ENCODE measurements around the gene ATP6V0E1.
A peak's percentile ranks its signal among the peaks of the same experiment; 100 is the strongest.
"Not testable (repeated sequence)": the region's sequence is repeated elsewhere in the genome, so short reads cannot be mapped to it uniquely, and the experiment has no call there.

The ATP6V0E1 gene

DNA sequence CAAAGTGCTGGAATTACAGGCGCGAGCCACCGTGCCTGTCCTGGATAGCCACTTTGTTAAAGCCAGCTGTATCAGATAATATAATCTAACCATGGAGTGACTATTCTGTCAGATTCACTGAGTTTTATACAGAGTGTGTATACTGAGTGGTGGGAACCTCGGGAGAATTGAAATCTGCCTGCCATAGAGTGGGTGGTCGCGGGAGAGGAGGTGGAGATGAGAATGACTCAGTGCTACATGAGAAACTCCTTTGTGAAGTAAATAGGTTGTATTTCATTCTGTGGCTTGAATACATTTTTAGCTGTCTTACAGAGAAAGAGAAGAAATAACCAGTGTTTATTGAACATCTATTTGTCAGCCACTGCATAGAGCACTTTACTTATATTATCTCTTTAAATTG lies 26.4 kb downstream of the ATP6V0E1 start:
- DNase-seq = no peak

DNA sequence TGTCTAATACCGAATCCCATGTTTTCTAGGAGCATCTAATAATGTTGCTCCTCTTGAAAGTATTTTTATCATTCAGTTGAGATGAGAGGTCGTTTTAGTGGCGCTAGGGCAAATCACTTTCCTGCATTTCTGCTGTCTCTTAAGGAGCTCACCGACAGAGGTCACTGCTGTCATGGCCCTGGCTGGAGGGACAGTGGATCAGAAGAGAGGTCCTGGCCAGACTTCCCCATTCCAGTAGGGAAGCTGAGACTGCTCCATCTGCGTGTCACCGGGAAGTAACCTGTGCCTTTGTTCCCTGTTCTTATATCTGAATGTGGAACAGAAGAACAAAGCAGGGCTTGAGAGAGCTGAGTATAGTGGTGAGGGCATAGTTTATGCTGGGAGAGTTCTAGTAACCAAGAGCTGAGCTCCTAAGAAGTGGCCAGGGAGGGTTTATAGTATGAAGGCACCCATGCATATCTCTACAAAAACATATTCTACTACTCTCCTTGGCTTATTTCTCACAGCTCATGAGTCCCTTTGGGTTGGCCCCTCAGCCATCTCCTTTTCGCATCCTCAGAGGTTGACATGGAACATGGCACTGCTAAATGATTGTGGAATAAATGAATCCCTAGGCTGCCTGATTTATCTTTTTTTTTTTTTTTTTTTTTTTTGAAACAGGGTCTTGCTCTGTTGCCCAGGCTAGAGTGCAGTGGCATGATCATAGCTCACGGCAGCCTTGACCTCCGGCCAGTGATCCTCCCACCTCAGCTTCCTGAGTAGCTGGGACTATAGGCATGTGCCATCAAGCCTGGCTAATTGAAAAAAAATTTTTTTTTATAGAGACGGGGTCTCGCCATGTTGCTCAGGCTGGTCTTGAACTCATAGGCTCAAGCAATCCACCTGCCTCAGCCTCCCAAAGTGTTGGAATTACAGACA lies 27.2 kb downstream of the ATP6V0E1 start:
- no peak for DNase-seq

DNA sequence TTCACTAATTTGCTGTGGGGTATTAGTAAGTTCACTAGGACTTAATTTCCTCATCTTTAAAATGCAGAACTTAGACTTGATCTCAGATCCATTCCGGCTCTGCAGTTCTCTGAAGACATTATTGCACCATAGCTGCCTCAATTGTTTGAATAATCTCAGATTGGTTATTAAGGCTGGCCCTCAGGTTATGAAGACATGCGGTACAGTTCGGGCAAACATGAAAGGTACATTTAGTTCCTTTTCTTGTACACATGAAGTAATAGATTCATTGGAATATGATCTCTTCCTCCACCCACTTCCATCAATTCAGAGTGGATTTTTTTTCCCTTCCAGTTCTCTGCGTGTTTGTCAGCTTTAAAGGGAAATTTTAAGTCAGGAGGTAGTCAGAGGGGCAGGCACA lies 28.0 kb downstream of the ATP6V0E1 start:
- no peak for DNase-seq

DNA sequence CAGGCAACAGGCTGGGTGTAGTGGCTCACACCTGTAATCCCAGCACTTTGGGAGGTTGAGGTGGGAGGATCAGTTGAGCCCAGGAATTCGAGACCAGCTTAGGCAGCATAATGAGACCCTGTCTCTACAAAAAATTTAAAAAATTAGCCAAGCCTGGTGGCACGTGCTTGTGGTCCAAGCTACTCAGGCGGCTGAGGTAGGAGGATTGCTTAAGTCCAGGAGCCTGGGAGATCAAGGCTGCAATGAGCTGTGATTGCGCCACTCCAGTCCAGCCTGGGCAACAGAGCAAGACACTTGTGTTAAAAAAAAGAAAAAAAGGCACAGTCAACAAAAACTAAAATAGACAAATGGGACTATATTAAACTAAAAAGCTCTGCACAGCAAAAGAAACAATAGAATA lies 29.3 kb downstream of the ATP6V0E1 start:
- DNase-seq = no peak

DNA sequence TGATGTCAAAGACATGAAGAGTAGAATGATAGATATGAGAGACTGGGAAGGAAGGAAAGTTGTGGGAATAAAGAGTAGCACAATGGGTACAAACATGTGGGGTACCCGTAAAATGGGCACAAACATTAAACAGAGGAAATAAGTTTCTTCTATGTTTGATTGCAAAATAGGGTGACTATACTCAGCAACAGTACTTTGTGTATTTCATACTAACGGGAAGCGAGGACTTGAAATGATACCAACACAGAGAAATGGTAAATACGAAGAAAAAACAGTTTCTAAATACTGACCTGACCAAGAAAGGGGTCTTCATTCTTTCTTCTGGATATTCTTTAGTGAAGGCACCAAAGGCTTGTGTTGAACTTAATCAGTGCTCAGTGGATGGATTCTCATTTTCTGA lies 31.1 kb downstream of the ATP6V0E1 start:
- DNase-seq = no peak

DNA sequence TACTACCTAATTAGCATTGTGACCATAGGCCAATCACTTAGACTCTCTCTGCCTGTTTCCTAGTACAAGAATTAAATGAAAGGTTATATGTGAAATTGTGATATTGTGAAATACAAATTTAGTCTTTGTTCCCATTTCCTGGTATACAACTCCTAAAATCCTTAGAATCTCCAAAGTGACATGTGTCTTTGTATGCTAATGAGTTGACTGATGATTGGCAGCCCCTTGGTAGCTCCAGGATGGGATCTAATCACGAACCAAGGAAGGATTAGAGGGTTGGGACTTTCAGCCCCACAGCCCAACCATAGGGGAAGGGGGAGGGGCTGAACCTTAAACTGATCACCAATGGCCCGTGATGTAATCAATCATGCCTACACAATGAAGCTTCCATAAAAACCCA lies 31.6 kb downstream of the ATP6V0E1 start:
- DNase-seq = no peak

DNA sequence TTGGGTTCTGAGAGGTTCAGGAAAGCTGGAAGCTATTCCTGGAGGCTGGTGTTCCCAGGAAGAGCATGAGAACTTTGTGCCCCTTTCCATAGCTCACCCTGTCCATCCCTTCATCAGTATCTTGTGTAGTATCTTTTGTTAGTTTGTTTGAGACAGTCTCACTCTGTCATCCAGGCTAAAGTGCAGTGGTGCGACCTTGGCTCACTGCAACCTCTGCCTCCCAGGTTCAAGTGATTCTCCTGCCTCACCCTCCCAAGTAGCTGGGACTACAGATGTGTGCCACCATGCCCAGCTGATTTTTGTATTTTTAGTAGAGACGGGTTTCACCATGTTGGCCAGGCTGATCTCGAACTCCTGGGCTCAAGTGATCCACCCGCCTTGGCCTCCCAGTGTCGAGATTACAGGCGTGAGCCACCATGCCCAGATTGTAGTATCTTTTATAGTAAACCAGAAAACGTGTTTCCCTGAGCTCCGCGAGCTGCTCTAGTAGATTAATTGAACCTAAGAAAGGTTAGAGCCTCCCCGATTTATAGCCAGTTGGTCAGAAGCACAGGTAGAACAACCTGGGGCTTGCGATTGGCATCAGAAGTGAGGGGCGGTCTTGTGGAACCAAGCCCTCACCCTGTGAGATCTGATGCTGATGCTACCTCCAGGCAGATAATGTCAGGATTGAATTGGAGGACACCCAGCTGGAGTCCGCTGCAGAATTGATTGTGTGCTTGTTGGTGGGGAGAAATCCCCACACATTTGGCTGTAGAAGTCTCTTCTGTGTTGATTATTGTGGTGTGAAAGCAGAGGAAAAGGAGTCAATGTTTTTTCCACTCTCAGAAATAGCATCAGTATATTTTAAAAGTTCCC lies 32.3 kb downstream of the ATP6V0E1 start:
- no peak for DNase-seq

DNA sequence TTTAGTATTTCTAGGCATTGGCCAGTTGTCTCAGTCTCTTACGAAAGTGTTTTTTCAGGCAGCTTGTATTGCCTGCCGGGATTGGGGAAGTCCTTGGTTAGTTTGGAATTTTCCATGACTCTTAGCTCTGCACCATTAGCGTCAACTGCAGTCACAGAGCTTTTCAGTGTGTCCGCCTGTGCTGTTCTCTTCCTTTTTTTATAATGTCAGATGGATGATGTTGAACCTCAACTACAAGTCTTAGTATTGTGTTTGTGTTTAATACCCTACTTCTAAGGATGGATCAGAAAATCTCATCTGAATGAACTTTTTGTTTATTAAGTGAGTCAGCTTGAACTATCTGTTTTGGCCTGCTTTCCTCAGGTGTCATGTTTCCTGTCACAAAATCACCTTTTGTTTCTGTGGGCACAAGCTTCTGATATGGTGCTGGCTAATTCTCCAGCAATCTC lies 33.1 kb downstream of the ATP6V0E1 start:
- DNase-seq = peak; percentile 54

DNA sequence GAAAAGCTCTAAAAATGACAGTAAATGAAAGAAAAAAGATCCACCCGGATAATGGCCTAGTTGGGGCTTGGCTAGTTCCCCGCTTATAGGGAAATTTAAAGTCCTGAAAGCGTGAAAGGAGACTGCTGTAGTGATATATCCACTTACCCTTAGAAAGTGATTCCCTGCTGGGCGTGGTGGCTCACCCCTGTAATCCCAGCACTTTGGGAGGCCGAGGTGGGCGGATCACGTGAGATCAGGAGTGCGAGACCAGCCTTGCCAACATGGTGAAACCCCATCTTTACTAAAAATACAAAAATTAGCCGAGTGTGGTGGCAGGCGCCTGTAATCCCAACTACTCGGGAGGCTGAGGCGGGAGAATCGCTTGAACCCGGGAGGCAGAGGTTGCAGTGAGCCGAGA lies 33.5 kb downstream of the ATP6V0E1 start:
- DNase-seq = not testable (repeated sequence)

DNA sequence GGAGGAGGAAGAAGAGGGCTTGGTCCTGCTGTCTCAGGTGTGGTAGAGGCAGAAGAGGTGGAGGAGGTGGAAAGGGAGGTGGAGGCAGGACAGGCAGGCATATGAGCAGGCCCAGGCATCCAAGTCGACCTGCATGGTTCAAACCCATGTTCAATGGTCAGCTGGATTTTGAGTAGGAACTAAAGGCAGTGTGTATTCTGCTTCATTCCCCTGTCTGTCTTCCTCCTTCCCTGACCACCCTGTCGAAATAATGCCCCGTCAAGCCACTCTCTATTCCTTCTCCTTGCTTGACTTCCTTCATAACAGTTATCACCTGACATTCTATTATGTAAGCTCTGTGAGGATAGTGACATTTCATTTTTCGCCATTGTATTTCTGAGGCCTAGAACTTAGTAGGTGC lies 34.8 kb downstream of the ATP6V0E1 start:
- no peak for DNase-seq

DNA sequence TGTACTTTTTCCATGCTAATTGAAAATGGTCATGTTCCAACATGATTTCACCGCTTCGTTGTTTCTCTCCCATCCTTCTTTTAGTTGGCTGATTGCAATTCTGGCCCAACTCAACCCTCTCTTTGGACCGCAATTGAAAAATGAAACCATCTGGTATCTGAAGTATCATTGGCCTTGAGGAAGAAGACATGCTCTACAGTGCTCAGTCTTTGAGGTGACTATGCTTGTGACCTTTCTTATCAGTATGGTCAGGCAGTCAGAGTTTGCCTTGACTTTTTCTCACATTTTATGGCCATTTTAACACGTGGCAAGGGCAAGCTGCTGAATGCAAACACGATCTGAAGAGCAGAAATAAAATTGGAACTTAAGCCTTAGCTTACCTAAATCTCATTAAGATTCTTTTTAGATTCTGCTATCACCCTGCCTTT lies 36.6 kb downstream of the ATP6V0E1 start:
- no peak for DNase-seq

DNA sequence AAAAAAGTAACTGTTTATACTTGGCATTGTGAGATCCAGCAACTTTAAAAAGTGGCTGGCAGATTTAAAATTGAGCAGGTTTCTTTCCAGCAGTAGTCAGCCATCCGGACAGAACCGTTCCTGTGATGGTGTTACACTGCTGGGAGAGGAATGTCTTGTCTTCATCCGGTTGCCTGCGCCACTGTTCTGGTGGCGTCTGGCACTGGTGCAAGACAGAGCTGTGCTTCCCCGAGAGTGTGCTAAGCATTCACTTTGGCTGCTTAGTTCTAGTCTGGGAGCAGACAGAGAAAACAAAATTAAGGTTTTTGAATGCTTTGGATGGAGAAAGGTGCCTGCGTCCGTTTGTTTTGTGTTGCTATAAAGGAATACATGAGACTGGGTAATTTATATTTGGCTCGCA lies 37.1 kb downstream of the ATP6V0E1 start:
- no peak for DNase-seq

DNA sequence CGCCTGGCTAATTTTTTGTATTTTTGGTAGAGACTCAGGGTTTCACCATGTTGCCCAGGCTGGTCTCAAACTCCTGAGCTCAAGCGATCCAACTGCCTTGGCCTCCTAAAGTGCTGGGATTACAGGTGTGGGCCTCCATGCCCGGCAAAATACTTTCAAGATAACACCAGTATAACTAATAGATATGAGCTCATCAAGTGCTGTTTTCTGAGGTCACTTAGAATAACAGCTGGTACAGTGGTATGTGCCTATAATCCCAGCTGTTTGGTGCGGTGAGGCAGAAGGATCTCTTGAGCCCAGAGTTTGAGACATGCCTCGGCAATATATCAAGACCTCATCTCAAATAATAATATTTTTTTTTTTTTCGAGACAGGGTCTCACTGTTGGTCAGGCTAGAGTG lies 42.1 kb downstream of the ATP6V0E1 start:
- DNase-seq = no peak

DNA sequence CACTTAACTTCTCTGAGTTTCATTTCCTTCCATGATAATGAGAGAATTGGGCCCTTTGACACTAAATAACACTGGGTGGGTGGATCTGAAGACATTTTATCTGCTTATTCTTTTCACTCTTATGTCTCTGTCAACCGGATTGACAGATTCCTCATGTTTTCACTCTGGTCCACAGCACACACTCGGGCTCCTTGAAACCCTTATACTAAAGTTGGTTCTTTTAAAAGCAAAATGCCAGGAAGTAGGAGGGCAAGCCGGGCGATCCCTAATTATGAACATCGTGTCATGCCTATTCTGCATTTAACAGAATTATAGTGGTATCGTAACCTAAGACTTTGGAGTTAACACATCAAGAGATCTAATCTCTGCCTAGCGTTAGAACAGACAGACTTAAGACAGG lies 44.3 kb downstream of the ATP6V0E1 start:
- no peak for DNase-seq

DNA sequence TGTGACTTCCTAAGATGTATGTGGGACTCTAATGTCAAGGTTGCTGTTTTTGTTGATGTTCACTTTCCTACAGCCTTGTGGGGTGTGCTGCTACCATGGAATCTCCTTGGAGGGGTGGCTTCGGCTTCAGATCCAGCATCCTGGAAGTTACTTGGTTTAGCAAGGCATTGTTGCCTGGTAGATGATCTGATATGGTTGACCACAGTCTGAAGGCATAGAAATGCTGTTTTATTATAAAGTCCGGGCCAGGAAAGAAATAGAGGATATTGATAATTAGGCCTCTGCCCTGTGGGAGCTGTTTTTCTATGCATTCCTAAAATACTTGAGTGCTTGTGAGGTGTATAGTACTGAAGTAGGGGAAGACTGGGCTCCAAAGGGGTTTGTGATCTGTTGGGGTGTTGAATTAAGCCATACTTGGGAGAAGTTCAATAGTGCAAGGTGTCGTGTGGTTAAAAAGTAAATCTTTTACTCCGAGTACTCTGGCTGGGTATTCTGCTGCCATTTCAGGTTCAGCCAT lies 45.3 kb downstream of the ATP6V0E1 start:
- no peak for DNase-seq

DNA sequence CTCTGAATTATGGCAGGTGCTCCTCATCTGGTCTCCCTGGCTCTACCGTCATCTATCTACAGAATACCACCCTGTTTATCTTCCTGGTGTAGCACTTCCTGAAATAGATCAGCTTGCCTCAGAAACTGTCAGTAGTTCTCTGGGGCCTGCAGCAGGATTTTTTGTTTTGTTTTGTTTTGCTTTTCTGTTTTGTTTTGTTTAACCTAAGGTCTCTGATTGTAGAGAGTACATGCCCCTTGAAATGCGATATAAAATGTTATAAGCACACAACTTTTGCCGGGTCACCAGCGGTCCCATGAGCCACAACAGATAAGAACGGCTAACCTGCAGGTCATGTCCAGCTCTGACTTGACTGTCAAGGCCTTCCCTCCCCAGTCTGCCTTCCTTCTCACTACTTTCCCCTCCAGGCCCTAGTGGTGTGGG lies 45.9 kb downstream of the ATP6V0E1 start:
- no peak for DNase-seq

DNA sequence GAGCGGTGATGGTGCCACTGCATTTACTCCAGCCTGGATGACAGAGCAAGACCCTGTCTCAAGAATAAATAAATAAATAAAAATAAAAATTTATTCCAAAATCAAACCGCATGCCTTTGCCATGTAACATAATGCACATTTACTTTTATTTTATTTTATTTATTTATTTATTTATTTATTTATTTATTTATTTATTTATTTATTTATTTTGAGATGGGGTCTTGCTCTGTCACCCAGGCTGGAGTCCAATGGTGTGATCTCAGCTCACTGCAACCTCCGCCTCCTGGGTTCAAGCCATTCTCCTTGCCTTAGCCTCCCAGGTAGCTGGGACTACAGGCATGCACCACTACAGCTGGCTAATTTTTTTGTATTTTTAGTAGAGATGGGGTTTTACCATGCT lies 48.5 kb downstream of the ATP6V0E1 start:
- not testable (repeated sequence) for DNase-seq

DNA sequence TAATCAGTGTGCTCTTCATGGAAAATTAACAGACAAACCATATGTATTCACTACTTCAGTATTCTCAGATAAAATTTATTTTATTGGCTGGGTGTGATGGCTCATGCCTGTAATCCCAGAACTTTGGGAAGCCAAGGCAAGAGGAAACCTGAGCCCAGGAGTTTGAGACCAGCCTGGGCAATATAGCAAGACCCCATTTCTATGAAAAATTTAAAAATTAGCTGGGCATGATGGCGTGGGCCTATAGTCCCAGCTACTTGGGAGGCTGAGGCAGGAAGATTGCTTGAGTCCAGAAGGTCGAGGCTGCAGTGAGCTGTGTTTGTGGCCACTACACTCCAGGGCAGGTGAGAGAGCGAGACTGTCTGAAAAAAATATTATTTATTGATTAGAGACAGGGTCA lies 49.2 kb downstream of the ATP6V0E1 start:
- no peak for DNase-seq

DNA sequence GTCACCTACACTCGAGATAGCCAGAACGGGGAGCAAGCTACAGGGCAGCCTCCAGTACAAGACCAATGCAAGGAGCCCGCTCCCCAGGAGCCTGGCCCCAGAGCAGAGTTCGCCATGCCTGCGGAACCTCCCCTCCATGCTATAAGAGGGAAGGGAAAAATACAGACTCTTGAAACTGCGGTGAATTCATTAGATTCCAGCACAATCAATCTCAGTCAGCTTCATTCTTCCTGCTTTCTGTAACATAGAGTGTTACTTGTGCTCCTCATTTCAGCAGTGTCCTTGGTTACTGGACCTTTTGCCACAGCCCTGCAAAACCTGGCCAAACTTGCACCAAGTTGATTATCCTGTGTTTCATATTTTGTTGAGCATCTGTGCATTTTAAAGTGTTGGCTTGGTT lies 50.4 kb downstream of the ATP6V0E1 start:
- no peak for DNase-seq

DNA sequence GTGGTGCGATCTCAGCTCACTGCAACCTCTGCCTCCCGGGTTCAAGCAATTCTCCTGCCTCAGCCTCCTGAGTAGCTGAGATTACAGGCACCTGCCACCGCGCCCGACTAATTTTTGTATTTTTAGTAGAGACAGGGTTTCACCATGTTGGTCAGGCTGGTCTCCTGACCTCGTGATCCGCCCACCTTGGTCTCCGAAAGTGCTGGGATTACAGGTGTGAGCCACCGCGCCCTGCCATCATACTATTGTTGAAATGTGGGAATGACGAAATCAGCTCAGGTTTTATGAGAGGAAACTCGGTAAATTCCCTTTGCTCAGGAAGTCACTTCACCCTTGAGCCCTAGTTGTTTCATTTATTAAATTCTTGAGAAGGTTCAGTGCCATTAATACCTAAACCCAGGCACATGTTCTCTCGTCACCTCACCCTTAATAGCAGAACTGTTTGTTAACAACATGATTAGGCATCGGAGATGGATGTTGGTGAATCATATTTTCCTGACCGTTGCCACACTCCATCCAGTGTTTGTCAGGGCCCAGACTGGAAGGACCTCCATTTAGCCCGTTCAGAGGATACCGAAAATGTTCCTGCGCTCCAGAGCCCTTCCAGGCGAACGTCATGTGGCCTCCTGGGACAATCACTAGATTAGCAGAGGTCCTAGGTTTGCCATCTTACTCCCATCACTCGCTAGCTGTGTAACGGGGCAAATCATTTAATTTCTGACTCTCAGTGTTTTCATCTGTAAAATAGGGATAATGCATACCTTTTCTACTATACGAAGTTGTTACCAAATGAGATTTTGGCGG lies 52.5 kb downstream of the ATP6V0E1 start:
- DNase-seq = no peak

DNA sequence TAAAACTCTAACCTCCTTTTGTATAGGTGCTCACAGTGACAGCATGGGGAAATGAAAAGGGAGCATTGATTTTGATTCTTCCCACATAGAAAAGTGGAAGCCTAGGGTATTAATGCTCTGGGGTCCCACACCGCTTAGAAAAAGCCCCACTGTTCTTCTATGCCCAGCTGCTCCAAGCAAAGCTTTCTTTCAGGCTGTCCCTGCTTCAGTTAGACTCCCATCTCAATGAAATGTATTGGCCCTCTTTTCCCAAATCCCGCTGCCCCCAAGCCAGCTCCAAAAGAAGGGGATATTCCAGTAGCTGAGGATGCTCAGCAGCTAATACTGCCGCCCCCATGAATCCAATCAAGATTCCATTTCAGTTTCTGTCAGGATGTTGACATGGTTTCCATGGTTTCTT lies 55.6 kb downstream of the ATP6V0E1 start:
- DNase-seq = no peak

DNA sequence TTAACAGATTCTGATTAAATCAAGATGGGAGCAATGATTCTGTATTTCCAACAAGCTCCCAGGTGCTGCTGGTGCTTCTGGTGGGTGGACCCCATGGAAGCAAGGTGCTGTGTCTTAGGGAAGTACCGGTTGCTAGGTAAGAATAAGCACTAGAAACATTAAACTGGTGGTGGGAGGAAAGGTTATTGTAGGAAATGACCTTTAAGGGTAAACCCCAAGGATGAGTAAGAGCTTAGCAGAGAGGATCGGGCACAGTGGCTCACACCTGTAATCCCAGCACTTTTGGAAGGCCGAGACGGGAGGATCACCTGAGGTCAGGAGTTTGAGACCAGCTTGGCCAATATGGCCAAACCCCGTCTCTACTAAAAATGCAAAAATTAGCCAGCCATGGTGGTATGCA lies 56.4 kb downstream of the ATP6V0E1 start:
- no peak for DNase-seq

Data from DMS53 (cell line).